Vagina (tissue), 2 donors: ENCODE results near the gene CDH1. TPM values are rescaled to one million over a fixed set of nuclear protein-coding genes. Genes with fewer than 3 reads are reported as not detected.

Experiments used
- DNase-seq, 2 donors: peaks; one replicate each; pipeline ENCODE4 v3.0.0-alpha.2; 2017; ENCODE audit errors: extremely low spot score in 2 of 2
- H3K27ac ChIP-seq: fragments of 200-600 bp; sonication (generic); one replicate; pipeline ENCODE4 v1.5.1; 2019
- H3K27me3 ChIP-seq: fragments of 200-600 bp; sonication (generic); one replicate; pipeline ENCODE4 v1.5.1; 2019
- H3K36me3 ChIP-seq, 2 donors: fragments of 200-600 bp; sonication (generic); one replicate each; pipeline ENCODE4 v1.5.1; 2017 to 2019
- H3K4me1 ChIP-seq: fragments of 200-600 bp; sonication (generic); one replicate; pipeline ENCODE4 v1.5.1; 2019
- H3K4me3 ChIP-seq, 2 donors: fragments of 200-600 bp; sonication (generic); 1 replicate in 1 of 2; 2 replicates in 1 of 2; pipeline ENCODE4 v1.5.1; 2016 to 2019
- H3K9me3 ChIP-seq: fragments of 200-600 bp; sonication (generic); one replicate; pipeline ENCODE4 v1.5.1; 2019
- POLR2A ChIP-seq, 2 donors: fragments of 450-650 bp; IDR thresholded peaks; one replicate each; pipeline ENCODE4 v1.6.1; 2017; ENCODE audit warnings: antibody characterized with exemption in 2 of 2, mild to moderate bottlenecking in 2 of 2, moderate library complexity in 2 of 2
- POLR2AphosphoS5 ChIP-seq, 2 donors: sonication (generic); formaldehyde crosslinking; IDR thresholded peaks; one replicate each; pipeline ENCODE4 v1.9.0; 2017; ENCODE audit warnings: antibody characterized with exemption in 2 of 2, mild to moderate bottlenecking in 2 of 2, low read depth in 1 of 2; ENCODE audit not compliant: insufficient read depth in 1 of 2
- intact Hi-C: fragments of 100-400 bp; cut with DNase I; formaldehyde crosslinking; loops from one replicate; pipeline ENCODE4 v1.15.1; 2023
- total RNA-seq: library from RNA; depleted of rRNA; stranded (reverse); fragments of >200 nt; gene quantifications from one replicate; pipeline ENCODE4 v1.2.3, GENCODE V29; 2016
- TF ChIP-seq, protein P1 (sequence below), 3 experiments: fragments of 450-650 bp in 2 of 3; fragments of 200-600 bp in 1 of 3; sonication (generic) in 1 of 3; IDR thresholded peaks; one replicate each; pipeline ENCODE4 v1.5.1; 2017 to 2019; ENCODE audit warnings: antibody characterized with exemption in 3 of 3, mild to moderate bottlenecking in 2 of 3, moderate library complexity in 2 of 3

Gene CDH1
- total RNA-seq, 1 donor from 2014 or later = 116 TPM

DNA sequence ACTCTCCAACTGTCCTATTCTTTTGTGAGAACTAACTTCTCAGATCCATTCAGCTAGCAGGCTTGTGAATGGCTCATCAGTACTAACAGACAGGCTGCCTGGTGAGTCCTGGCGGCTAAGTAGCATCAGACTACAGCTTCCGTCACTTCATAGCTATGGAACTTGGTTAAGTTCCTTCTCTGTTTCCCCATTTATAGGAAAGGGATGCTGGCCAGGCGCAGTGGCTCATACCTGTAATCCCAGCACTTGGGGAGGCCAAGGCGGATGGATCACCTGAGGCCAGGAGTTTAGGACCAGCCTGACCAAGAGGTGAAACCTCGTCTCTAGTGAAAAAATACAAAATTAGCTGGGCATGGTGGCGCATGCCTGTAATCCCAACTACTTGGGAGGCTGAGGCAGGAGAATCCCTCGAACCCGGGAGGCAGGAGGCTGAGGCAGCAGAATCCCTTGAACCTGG, 56.3 kb downstream of the CDH1 start:
- Histone ChIP-seq H3K36me3 (no peaks in the 10 kb centered on the region), H3K4me3 (no peak overlapping the region), H3K27ac (no peak overlapping the region), H3K9me3 (no peaks in the 10 kb centered on the region), H3K4me1 (peaks cover under 1% of the 10 kb centered on the region), H3K27me3 (no peaks in the 10 kb centered on the region)
- no peak for DNase-seq
- intact Hi-C loops = no loop called here
- no peak for TF ChIP-seq POLR2A (IDR thresholded peaks at IDR 0.05)
- TF ChIP-seq POLR2AphosphoS5 (IDR thresholded peaks at IDR 0.05; ENCODE audit: insufficient read depth in 1 of 2, low read depth in 1 of 2) = no peak
- TF ChIP-seq, protein P1, sequence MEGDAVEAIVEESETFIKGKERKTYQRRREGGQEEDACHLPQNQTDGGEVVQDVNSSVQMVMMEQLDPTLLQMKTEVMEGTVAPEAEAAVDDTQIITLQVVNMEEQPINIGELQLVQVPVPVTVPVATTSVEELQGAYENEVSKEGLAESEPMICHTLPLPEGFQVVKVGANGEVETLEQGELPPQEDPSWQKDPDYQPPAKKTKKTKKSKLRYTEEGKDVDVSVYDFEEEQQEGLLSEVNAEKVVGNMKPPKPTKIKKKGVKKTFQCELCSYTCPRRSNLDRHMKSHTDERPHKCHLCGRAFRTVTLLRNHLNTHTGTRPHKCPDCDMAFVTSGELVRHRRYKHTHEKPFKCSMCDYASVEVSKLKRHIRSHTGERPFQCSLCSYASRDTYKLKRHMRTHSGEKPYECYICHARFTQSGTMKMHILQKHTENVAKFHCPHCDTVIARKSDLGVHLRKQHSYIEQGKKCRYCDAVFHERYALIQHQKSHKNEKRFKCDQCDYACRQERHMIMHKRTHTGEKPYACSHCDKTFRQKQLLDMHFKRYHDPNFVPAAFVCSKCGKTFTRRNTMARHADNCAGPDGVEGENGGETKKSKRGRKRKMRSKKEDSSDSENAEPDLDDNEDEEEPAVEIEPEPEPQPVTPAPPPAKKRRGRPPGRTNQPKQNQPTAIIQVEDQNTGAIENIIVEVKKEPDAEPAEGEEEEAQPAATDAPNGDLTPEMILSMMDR (IDR thresholded peaks at IDR 0.05) = no peak

DNA sequence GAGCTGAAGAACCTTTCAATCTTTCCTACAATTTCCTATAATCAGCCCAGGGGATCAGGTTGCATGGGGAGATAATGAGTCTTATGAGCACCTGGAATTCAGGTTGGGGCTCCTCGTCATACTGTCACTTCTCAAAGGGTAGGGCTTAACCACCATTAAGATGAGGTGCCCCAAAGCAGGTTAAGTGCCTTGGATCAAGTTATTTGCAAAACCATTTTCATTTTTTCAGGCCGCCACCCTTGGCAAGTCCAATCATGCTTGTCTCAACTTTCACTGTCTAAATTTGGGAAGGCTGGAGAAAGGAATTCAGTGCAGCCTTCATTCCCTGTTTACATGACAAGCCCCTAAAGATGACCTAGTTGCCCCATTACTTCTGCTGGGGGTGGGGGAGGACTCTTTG, 61.3 kb downstream of the CDH1 start:
- Histone ChIP-seq H3K4me3 (no peak overlapping the region), H3K27me3 (no peaks in the 10 kb centered on the region), H3K36me3 (no peaks in the 10 kb centered on the region), H3K27ac (no peak overlapping the region), H3K9me3 (no peaks in the 10 kb centered on the region), H3K4me1 (peaks cover 21% of the 10 kb centered on the region)
- TF ChIP-seq, protein P1 (IDR thresholded peaks at IDR 0.05) = no peak
- TF ChIP-seq POLR2A (IDR thresholded peaks at IDR 0.05) (no peak), POLR2AphosphoS5 (IDR thresholded peaks at IDR 0.05; ENCODE audit: insufficient read depth in 1 of 2, low read depth in 1 of 2) (peak in 1 of 2 donors; percentile 52)
- DNase-seq = no peak
- intact Hi-C loops = no loop called here

DNA sequence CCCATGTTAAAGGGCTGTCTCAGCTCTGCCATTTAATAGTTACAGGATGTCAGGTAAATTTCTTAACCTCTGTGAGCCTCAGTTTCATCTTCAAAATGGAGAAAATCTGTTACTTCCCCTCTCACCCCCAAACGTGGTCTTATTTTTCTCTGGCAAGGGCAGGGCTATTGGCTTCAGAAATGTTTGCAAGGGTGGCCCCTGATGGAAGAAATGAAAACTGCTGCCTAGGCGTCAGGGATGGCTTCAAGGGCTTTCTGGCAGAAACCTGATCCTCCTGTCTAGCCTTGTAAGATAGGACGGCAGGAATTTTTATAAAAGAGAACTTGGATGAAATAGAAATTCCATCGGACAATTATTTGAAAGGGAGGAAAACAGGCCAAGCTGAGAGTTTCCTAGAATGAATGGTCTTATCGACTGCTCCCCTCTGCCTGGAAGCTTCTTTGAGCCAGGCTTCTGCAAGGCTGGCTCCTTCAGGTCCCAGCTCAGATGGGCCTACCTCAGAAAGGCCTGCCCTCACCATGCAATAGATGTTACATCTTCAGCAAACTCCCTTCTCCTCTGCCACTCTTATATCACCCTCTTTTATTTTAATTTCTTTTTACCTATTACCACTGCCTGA, 63.3 kb downstream of the CDH1 start:
- DNase-seq = no peak
- TF ChIP-seq, protein P1 (IDR thresholded peaks at IDR 0.05) = peak in 2 of 3 experiments; percentile 2 to 52
- TF ChIP-seq POLR2AphosphoS5 (IDR thresholded peaks at IDR 0.05; ENCODE audit: insufficient read depth in 1 of 2, low read depth in 1 of 2) (no peak), POLR2A (IDR thresholded peaks at IDR 0.05) (no peak)

DNA sequence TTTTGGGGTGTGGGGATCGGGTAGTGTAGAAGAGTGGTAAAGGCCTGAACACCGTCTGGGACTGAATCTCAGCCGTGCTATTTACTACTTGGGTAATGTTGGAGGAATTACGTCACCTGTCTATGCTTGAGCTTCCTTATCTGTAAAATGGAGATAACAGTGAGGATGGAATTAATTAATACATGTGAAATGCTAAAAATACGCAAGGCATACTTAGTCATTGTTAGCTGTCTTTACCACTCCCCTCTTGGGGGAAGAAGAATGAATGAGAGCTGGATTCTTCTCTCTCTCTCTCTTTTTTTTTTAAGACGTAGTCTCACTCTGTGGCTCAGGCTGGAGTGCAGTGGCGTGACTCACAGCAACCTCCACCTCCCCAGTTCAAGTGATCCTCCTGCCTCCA, 65.1 kb downstream of the CDH1 start:
- Histone ChIP-seq H3K36me3 (no peaks in the 10 kb centered on the region), H3K4me1 (peaks cover 21% of the 10 kb centered on the region), H3K27ac (no peak overlapping the region), H3K4me3 (no peak overlapping the region), H3K27me3 (no peaks in the 10 kb centered on the region), H3K9me3 (no peaks in the 10 kb centered on the region)
- intact Hi-C loops = no loop called here
- DNase-seq = no peak
- TF ChIP-seq, protein P1 (IDR thresholded peaks at IDR 0.05) = no peak

More for the DNA sequence above, 63.3 kb downstream of the CDH1 start:
- no peak overlapping the region for H3K4me3 ChIP-seq
- no peaks in the 10 kb centered on the region for H3K9me3 ChIP-seq
- H3K27ac ChIP-seq = peak overlapping the region; percentile 33
- intact Hi-C loops = no loop called here
- H3K4me1 ChIP-seq = peaks cover 21% of the 10 kb centered on the region
- no peaks in the 10 kb centered on the region for H3K36me3 ChIP-seq
- H3K27me3 ChIP-seq = no peaks in the 10 kb centered on the region

DNA sequence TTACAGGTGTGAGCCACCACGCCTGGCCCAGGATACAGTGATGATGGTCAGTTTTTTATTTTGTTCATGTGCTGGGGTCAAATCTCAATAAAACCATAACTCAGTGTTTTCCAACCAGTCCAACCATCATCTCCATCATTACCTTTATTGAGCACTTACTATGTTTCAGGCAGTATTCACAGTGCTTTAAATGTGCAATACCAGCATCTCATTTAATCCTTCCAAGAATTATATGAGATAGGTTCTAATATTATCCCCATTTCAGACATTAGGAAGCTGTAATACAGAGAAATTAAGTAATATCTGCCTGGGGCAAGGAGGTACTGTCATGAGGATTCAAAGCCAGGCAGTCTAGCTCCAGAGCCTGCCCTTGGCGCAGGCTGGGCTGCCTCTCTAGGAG, 69.3 kb downstream of the CDH1 start:
- H3K4me1 ChIP-seq = no peaks in the 10 kb centered on the region
- no peak overlapping the region for H3K27ac ChIP-seq
- H3K27me3 ChIP-seq = no peaks in the 10 kb centered on the region
- intact Hi-C loops = no loop called here
- H3K4me3 ChIP-seq = no peak overlapping the region
- H3K36me3 ChIP-seq = peaks cover 0 to 14% of the 10 kb centered on the region in 2 donors
- TF ChIP-seq POLR2A (IDR thresholded peaks at IDR 0.05) (no peak), POLR2AphosphoS5 (IDR thresholded peaks at IDR 0.05; ENCODE audit: insufficient read depth in 1 of 2, low read depth in 1 of 2) (no peak)
- TF ChIP-seq, protein P1 (IDR thresholded peaks at IDR 0.05) = no peak
- H3K9me3 ChIP-seq = no peaks in the 10 kb centered on the region
- no peak for DNase-seq
